HCT116 (cell line): ENCODE data around the gene MED26. TPM values are rescaled to one million over a fixed set of nuclear protein-coding genes. Genes with fewer than 3 reads are reported as not detected.
A peak's percentile ranks its signal among the peaks of the same experiment; 100 is the strongest.

ENCODE experiments used
- ATAC-seq: fragments of 200-7000 bp; cut with Tn5 transposase; 2 replicates; pipeline ENCODE4 v1.9.1; 2020; ENCODE audit warnings: mild to moderate bottlenecking, moderate library complexity
- BruUV-seq: library from RNA; stranded (reverse); fragments of 400-500 nt; replicated peaks from 2 replicates; lab custom pipeline; 2021; lab: Mats Ljungman, UMichigan
- CTCF ChIA-PET: fragments of 300-600 bp; sonication (Branson Sonifier 250); formaldehyde crosslinking; loops from one replicate; lab custom pipeline; 2021; ENCODE audit warnings: antibody characterized with exemption; lab: Charles Lee
- POLR2A ChIA-PET: fragments of 300-600, 350-600 bp; sonication (Branson Sonifier 250); formaldehyde crosslinking; loops from one replicate; lab custom pipeline; 2021; ENCODE audit warnings: antibody characterized with exemption; lab: Charles Lee
- RAD21 ChIA-PET, 2 experiments: fragments of 300-600 bp; sonication (Branson Sonifier 250); formaldehyde crosslinking; loops; one replicate each; lab custom pipeline; 2023; ENCODE audit warnings: low total read pairs in 2 of 2; ENCODE audit not compliant: uncharacterized antibody in 2 of 2, unreplicated experiment in 2 of 2, low non-redundant PET in 1 of 2; lab: Charles Lee
- DNase-seq: peaks from one replicate; pipeline ENCODE4 v3.0.0-alpha.2; 2010; ENCODE audit warnings: low read depth, low spot score
- H2AFZ ChIP-seq: fragments of 200-600 bp; shearing (Covaris generic), sonication (generic); 2 replicates; pipeline ENCODE4 v1.6.1; 2017; ENCODE audit warnings: low read depth, mixed run types, mixed read lengths, antibody characterized with exemption, low read length; ENCODE audit not compliant: poor library complexity, severe bottlenecking
- H3K27ac ChIP-seq: 2 replicates; pipeline ENCODE4 v1.5.1; 2012; ENCODE audit warnings: low read depth, low read length
- H3K27me3 ChIP-seq: fragments of 200-600 bp; sonication (generic); 2 replicates; pipeline ENCODE4 v1.6.1; 2016; ENCODE audit warnings: mixed run types, low read length, mixed read lengths; ENCODE audit not compliant: insufficient read depth
- H3K36me3 ChIP-seq, 2 experiments: fragments of 200-500 bp in 1 of 2; fragments of 200-600 bp in 1 of 2; sonication (Bioruptor generic) in 1 of 2; sonication (generic) in 1 of 2; 2 replicates each; pipeline versions ENCODE4 v1.5.1 to v1.6.1; 2014 to 2016; ENCODE audit warnings: low read length in 2 of 2, inconsistent platforms in 1 of 2, mixed read lengths in 1 of 2, mixed run types in 1 of 2; ENCODE audit not compliant: insufficient read depth in 2 of 2, control insufficient read depth in 1 of 2
- H3K4me1 ChIP-seq, 2 experiments: fragments of 200-600 bp in 1 of 2; sonication (generic) in 1 of 2; 2 replicates each; pipeline versions ENCODE4 v1.5.1 to v1.6.1; 2012 to 2017; ENCODE audit warnings: low read length in 2 of 2, inconsistent platforms in 1 of 2, mild to moderate bottlenecking in 1 of 2, mixed read lengths in 1 of 2, mixed run types in 1 of 2, moderate library complexity in 1 of 2; ENCODE audit not compliant: insufficient read depth in 2 of 2, control insufficient read depth in 1 of 2
- H3K4me2 ChIP-seq: fragments of 200-600 bp; sonication (generic); 2 replicates; pipeline ENCODE4 v1.6.1; 2017; ENCODE audit warnings: mixed run types, low read length, mixed read lengths
- H3K4me3 ChIP-seq, 2 experiments: fragments of 200-600 bp in 1 of 2; sonication (generic) in 1 of 2; replicated peaks in 1 of 2; 2 replicates each; pipeline ENCODE4 v1.5.1; 2011 to 2016; ENCODE audit warnings: low read length in 2 of 2, control low read depth in 1 of 2, low read depth in 1 of 2, mild to moderate bottlenecking in 1 of 2, mixed read lengths in 1 of 2, mixed run types in 1 of 2
- H3K79me2 ChIP-seq: fragments of 200-600 bp; sonication (generic); 2 replicates; pipeline ENCODE4 v1.6.1; 2017; ENCODE audit warnings: mild to moderate bottlenecking, mixed run types, low read length, moderate library complexity, mixed read lengths; ENCODE audit not compliant: insufficient read depth
- H3K9ac ChIP-seq: fragments of 200-600 bp; sonication (generic); 2 replicates; pipeline ENCODE4 v1.6.1; 2016; ENCODE audit warnings: low read length, mixed read lengths
- H3K9me2 ChIP-seq: fragments of 200-600 bp; sonication (generic), shearing (Covaris generic); 2 replicates; pipeline ENCODE4 v1.6.1; 2017; ENCODE audit warnings: mixed run types, mild to moderate bottlenecking, moderate library complexity; ENCODE audit not compliant: insufficient read depth
- H3K9me3 ChIP-seq, 2 experiments: fragments of 200-500 bp in 1 of 2; fragments of 200-600 bp in 1 of 2; sonication (Bioruptor generic) in 1 of 2; sonication (generic) in 1 of 2; 2 replicates each; pipeline ENCODE4 v1.6.1; 2014 to 2017; ENCODE audit warnings: low read length in 2 of 2, mixed read lengths in 2 of 2, inconsistent platforms in 1 of 2, low read depth in 1 of 2, mild to moderate bottlenecking in 1 of 2, mixed run types in 1 of 2, moderate library complexity in 1 of 2; ENCODE audit not compliant: control insufficient read depth in 1 of 2, insufficient read depth in 1 of 2
- H4K20me1 ChIP-seq: fragments of 200-600 bp; sonication (generic), shearing (Covaris generic); 2 replicates; pipeline ENCODE4 v1.6.1; 2017; ENCODE audit warnings: mixed run types, mild to moderate bottlenecking, moderate library complexity; ENCODE audit not compliant: insufficient read depth
- CBX3 ChIP-seq: IDR thresholded peaks from 2 replicates; pipeline ENCODE4 v1.6.1; 2012; ENCODE audit warnings: low read depth
- CEBPB ChIP-seq: IDR thresholded peaks from 2 replicates; pipeline ENCODE4 v1.6.1; 2012; ENCODE audit warnings: low read depth
- ELF1 ChIP-seq: IDR thresholded peaks from 2 replicates; pipeline ENCODE4 v1.6.1; 2012; ENCODE audit warnings: low read depth, borderline replicate concordance
- EZH2 ChIP-seq: fragments of 200-600 bp; sonication (generic); IDR thresholded peaks from 2 replicates; pipeline ENCODE4 v1.6.1; 2017; ENCODE audit warnings: antibody characterized with exemption, mixed run types
- EZH2phosphoT487 ChIP-seq: fragments of 200-600 bp; IDR thresholded peaks from 2 replicates; pipeline ENCODE4 v1.6.1; 2018; ENCODE audit warnings: antibody characterized with exemption, borderline replicate concordance
- FOSL1 ChIP-seq: IDR thresholded peaks from 2 replicates; pipeline ENCODE4 v1.6.1; 2012; ENCODE audit warnings: low read depth
- POLR2A ChIP-seq: IDR thresholded peaks from 2 replicates; pipeline ENCODE4 v1.7.0; 2011; ENCODE audit warnings: borderline replicate concordance; ENCODE audit not compliant: insufficient read depth, insufficient read length; ENCODE audit errors: extremely low read depth
- POLR2AphosphoS5 ChIP-seq: IDR thresholded peaks from 2 replicates; pipeline ENCODE4 v1.6.1; 2011; ENCODE audit warnings: mild to moderate bottlenecking, low read depth, low read length, moderate library complexity
- RAD21 ChIP-seq: IDR thresholded peaks from 2 replicates; pipeline ENCODE4 v1.6.1; 2012; ENCODE audit warnings: low read depth, mild to moderate bottlenecking
- TCF7L2 ChIP-seq: IDR thresholded peaks from 2 replicates; pipeline ENCODE4 v1.7.0; 2011; ENCODE audit warnings: borderline replicate concordance, inconsistent platforms; ENCODE audit not compliant: insufficient read depth, insufficient read length; ENCODE audit errors: extremely low read depth
- intact Hi-C: fragments of 100-400 bp; cut with micrococcal nuclease; formaldehyde crosslinking; loops from 2 replicates; pipeline ENCODE4 v1.10.0; 2022
- total RNA-seq: library from RNA; stranded (reverse); gene quantifications from one replicate; pipeline ENCODE4 v1.2.1, GENCODE V29; 2021; ENCODE audit not compliant: unreplicated experiment
- TF ChIP-seq, protein P1 (sequence below): IDR thresholded peaks from 2 replicates; pipeline ENCODE4 v1.6.1; 2012; ENCODE audit warnings: low read depth
- TF ChIP-seq, protein P2 (sequence below): IDR thresholded peaks from 2 replicates; pipeline ENCODE4 v1.6.1; 2012
- TF ChIP-seq, protein P3 (sequence below), 3 experiments: fragments of 200-600 bp in 1 of 3; sonication (generic) in 1 of 3; IDR thresholded peaks in 2 of 3; conservative IDR thresholded peaks in 1 of 3; 2 replicates each; pipeline ENCODE4 v1.5.1; 2012 to 2017; ENCODE audit warnings: low read depth in 2 of 3, low read length in 2 of 3, antibody characterized with exemption in 1 of 3, borderline replicate concordance in 1 of 3, control low read depth in 1 of 3, mild to moderate bottlenecking in 1 of 3, mixed read lengths in 1 of 3, mixed run types in 1 of 3, moderate library complexity in 1 of 3; ENCODE audit not compliant: insufficient read depth in 1 of 3

MED26 gene
- total RNA-seq, 1 experiment from 2014 or later: 13.3 TPM

DNA sequence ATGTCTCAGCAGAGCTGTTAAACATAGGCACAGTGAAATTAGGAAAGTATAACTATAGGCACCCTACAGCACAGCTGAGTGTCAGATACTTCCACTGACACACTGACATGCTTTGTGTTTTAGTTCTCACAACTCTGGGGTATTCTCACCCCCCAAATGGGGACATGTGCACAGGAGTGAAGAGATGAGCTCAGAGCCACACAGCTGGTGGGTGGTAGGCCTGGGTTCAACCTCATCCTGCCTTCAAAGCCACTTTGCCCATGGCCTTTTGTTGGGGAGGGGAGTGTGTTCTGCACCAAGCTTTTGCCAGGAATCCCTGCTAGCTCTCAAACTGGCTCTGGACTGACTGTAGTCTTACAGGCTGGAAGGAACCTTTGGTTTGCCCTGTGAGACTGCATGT, 54.1 kb downstream of the MED26 start:
- Histone ChIP-seq H3K27ac (no peak overlapping the region), H3K9me2 (no peaks in the 10 kb centered on the region), H3K9ac (peak overlapping the region; percentile 85; the same call in 1 of the 2 replicates), H3K4me1 (peaks cover 12 to 38% of the 10 kb centered on the region in 2 experiments), H3K4me3 (peak overlapping the region in 1 of 2 experiments; percentile 87; a peak in 2 of 4 replicates), H3K9me3 (no peaks in the 10 kb centered on the region), H2AFZ (no peak overlapping the region), H3K36me3 (peaks cover 23 to 24% of the 10 kb centered on the region in 2 experiments; a peak in 3 of 4 replicates), H3K27me3 (no peaks in the 10 kb centered on the region), H3K79me2 (peaks cover 87% of the 10 kb centered on the region), H3K4me2 (peak overlapping the region; percentile 90), H4K20me1 (no peaks in the 10 kb centered on the region)
- ATAC-seq (no peak), DNase-seq (no peak)
- TF ChIP-seq TCF7L2 (no peak), POLR2A (no peak)
- TF ChIP-seq, protein P1, sequence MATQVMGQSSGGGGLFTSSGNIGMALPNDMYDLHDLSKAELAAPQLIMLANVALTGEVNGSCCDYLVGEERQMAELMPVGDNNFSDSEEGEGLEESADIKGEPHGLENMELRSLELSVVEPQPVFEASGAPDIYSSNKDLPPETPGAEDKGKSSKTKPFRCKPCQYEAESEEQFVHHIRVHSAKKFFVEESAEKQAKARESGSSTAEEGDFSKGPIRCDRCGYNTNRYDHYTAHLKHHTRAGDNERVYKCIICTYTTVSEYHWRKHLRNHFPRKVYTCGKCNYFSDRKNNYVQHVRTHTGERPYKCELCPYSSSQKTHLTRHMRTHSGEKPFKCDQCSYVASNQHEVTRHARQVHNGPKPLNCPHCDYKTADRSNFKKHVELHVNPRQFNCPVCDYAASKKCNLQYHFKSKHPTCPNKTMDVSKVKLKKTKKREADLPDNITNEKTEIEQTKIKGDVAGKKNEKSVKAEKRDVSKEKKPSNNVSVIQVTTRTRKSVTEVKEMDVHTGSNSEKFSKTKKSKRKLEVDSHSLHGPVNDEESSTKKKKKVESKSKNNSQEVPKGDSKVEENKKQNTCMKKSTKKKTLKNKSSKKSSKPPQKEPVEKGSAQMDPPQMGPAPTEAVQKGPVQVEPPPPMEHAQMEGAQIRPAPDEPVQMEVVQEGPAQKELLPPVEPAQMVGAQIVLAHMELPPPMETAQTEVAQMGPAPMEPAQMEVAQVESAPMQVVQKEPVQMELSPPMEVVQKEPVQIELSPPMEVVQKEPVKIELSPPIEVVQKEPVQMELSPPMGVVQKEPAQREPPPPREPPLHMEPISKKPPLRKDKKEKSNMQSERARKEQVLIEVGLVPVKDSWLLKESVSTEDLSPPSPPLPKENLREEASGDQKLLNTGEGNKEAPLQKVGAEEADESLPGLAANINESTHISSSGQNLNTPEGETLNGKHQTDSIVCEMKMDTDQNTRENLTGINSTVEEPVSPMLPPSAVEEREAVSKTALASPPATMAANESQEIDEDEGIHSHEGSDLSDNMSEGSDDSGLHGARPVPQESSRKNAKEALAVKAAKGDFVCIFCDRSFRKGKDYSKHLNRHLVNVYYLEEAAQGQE: no peak
- TF ChIP-seq, protein P2, sequence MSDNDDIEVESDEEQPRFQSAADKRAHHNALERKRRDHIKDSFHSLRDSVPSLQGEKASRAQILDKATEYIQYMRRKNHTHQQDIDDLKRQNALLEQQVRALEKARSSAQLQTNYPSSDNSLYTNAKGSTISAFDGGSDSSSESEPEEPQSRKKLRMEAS: no peak
- ChIA-PET CTCF (no interaction called here), RAD21 (no interaction called here), POLR2A (interaction anchor here (1.2 to 1.8 kb wide), 2 partner anchors 11 to 54 kb away, joined by 3 to 6 read pairs; partner anchors contain the start of gene MED26)
- no TSS peak for BruUV-seq
- intact Hi-C loops: no loop called here

DNA sequence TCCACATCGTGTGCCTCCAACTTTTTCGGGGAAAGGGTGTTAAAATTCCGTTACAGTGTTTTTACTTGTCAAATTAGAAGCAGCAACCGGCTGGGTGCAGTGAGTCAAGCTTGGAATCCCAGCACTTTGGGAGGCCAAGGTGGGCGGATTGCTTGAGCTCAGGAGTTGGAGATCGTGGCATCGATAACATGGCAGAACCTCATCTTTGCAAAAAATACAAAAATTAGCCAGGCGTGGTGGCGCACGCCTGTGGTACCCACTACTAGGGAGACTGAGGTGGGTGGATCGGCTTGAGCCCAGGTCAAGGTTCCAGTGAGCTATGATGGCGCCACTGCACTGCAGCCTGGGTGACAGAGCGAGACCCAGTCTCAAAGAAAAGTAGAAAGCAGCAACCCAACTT, 54.7 kb downstream of the MED26 start:
- H4K20me1 ChIP-seq: no peaks in the 10 kb centered on the region
- H3K36me3 ChIP-seq: peaks cover 23 to 24% of the 10 kb centered on the region in 2 experiments; a peak in 3 of 4 replicates
- intact Hi-C loops: no loop called here
- DNase-seq: no peak
- H3K4me3 ChIP-seq: peak overlapping the region; percentile 76 to 87
- no peak overlapping the region for H2AFZ ChIP-seq
- H3K9ac ChIP-seq: peak overlapping the region; percentile 85
- H3K4me1 ChIP-seq: peaks cover 12 to 42% of the 10 kb centered on the region in 2 experiments
- H3K9me2 ChIP-seq: no peaks in the 10 kb centered on the region
- ChIA-PET CTCF (interaction anchor here (1.4 kb wide), 1 partner anchor 11 kb away, joined by 4 read pairs; no protein-coding TSS in a partner anchor), RAD21 (no interaction called here), POLR2A (interaction anchor here (1.2 to 1.8 kb wide), 2 partner anchors 11 to 55 kb away, joined by 3 to 6 read pairs; partner anchors contain the start of gene MED26)
- H3K9me3 ChIP-seq: no peaks in the 10 kb centered on the region
- H3K79me2 ChIP-seq: peaks cover 86% of the 10 kb centered on the region
- peak overlapping the region; percentile 90 for H3K4me2 ChIP-seq
- peak overlapping the region; percentile 82 for H3K27ac ChIP-seq
- no TSS peak for BruUV-seq
- no peak for ATAC-seq
- no peaks in the 10 kb centered on the region for H3K27me3 ChIP-seq
- TF ChIP-seq ELF1 (no peak), FOSL1 (no peak), CEBPB (no peak), EZH2 (no peak), CBX3 (no peak), EZH2phosphoT487 (no peak), POLR2AphosphoS5 (no peak), RAD21 (no peak)
- TF ChIP-seq, protein P3, sequence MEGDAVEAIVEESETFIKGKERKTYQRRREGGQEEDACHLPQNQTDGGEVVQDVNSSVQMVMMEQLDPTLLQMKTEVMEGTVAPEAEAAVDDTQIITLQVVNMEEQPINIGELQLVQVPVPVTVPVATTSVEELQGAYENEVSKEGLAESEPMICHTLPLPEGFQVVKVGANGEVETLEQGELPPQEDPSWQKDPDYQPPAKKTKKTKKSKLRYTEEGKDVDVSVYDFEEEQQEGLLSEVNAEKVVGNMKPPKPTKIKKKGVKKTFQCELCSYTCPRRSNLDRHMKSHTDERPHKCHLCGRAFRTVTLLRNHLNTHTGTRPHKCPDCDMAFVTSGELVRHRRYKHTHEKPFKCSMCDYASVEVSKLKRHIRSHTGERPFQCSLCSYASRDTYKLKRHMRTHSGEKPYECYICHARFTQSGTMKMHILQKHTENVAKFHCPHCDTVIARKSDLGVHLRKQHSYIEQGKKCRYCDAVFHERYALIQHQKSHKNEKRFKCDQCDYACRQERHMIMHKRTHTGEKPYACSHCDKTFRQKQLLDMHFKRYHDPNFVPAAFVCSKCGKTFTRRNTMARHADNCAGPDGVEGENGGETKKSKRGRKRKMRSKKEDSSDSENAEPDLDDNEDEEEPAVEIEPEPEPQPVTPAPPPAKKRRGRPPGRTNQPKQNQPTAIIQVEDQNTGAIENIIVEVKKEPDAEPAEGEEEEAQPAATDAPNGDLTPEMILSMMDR (IDR thresholded peaks at IDR 0.05 in 2 of 3, conservative IDR thresholded peaks at IDR 0.05 in 1 of 3; ENCODE audit: borderline replicate concordance in 1 of 3, insufficient read depth in 1 of 3, low read depth in 2 of 3, low read length in 2 of 3): no peak
